ENCODE measurements around the gene PPP1R8. TPM values are rescaled to one million over a fixed set of nuclear protein-coding genes. Genes with fewer than 3 reads are reported as not detected.

PPP1R8 gene
- total RNA-seq, 1 experiment from 2014 or later = 41.2 TPM

- in situ Hi-C loops (cut with HindIII; ENCODE audit: low pct_unique_long_range_greater_than_20kb, low sequenced_read_pairs) = no loop called here
- no peak for DNase-seq (ENCODE audit: low read depth, low spot score)
These were observed 53.0 kb downstream of the PPP1R8 start for GRCh38 chr1:27883536-27883935.

- DNase-seq (ENCODE audit: low read depth, low spot score) = no peak
- in situ Hi-C loops (cut with HindIII; ENCODE audit: low pct_unique_long_range_greater_than_20kb, low sequenced_read_pairs) = no loop called here
These were observed 53.7 kb downstream of the PPP1R8 start for GRCh38 chr1:27884006-27884954.

- in situ Hi-C loops (cut with HindIII; ENCODE audit: low pct_unique_long_range_greater_than_20kb, low sequenced_read_pairs) = no loop called here
- DNase-seq (ENCODE audit: low read depth, low spot score) = no peak
These were observed 54.5 kb downstream of the PPP1R8 start for GRCh38 chr1:27885114-27885528.

- DNase-seq (ENCODE audit: low read depth, low spot score) = no peak
- in situ Hi-C loops (cut with HindIII; ENCODE audit: low pct_unique_long_range_greater_than_20kb, low sequenced_read_pairs) = no loop called here
These were observed 55.2 kb downstream of the PPP1R8 start for GRCh38 chr1:27885621-27886352.

GRCh38 chr1:27886353-27886679 is 55.7 kb downstream of the PPP1R8 start:
- in situ Hi-C loops (cut with HindIII; ENCODE audit: low pct_unique_long_range_greater_than_20kb, low sequenced_read_pairs) = no loop called here

GRCh38 chr1:27886744-27887143 is 56.2 kb downstream of the PPP1R8 start:
- no peak for DNase-seq (ENCODE audit: low read depth, low spot score)
- in situ Hi-C loops (cut with HindIII; ENCODE audit: low pct_unique_long_range_greater_than_20kb, low sequenced_read_pairs) = no loop called here

More at GRCh38 chr1:27886353-27886679, 55.7 kb downstream of the PPP1R8 start:
- no peak for DNase-seq (ENCODE audit: low read depth, low spot score)

GRCh38 chr1:27887215-27888021 is 56.8 kb downstream of the PPP1R8 start:
- in situ Hi-C loops (cut with HindIII; ENCODE audit: low pct_unique_long_range_greater_than_20kb, low sequenced_read_pairs) = no loop called here
- no peak for DNase-seq (ENCODE audit: low read depth, low spot score)

GRCh38 chr1:27889506-27889905 is 58.9 kb downstream of the PPP1R8 start:
- in situ Hi-C loops (cut with HindIII; ENCODE audit: low pct_unique_long_range_greater_than_20kb, low sequenced_read_pairs) = no loop called here
- no peak for DNase-seq (ENCODE audit: low read depth, low spot score)

GRCh38 chr1:27891196-27891889 is 60.8 kb downstream of the PPP1R8 start:
- in situ Hi-C loops (cut with HindIII; ENCODE audit: low pct_unique_long_range_greater_than_20kb, low sequenced_read_pairs) = no loop called here

GRCh38 chr1:27894521-27894920 is 63.9 kb downstream of the PPP1R8 start:
- DNase-seq (ENCODE audit: low read depth, low spot score) = no peak
- in situ Hi-C loops (cut with HindIII; ENCODE audit: low pct_unique_long_range_greater_than_20kb, low sequenced_read_pairs) = no loop called here

More at GRCh38 chr1:27891196-27891889, 60.8 kb downstream of the PPP1R8 start:
- DNase-seq (ENCODE audit: low read depth, low spot score) = no peak

Small RNA genes lying within 50 kb of the gene (small RNA-seq; reads per million reads assigned to genes)
- gene RNU6-1245P (0 to 0.05 reads per million in 2 experiments), gene SCARNA1 (29.1 to 439 reads per million in 2 experiments)

Other genes starting within 250 kb of the PPP1R8 start
- 4.4 TPM in 2 replicates for gene AHDC1, start 226.6 kb upstream of the PPP1R8 start, total RNA-seq (2014; rRNA removed; shearing (Covaris generic))
- gene FGR, start 195.6 kb upstream of the PPP1R8 start, total RNA-seq (2014; rRNA removed; shearing (Covaris generic)) = not detected in 2 replicates
- gene IFI6, start 158.6 kb upstream of the PPP1R8 start, total RNA-seq (2014; rRNA removed; shearing (Covaris generic)) = 56.8 and 67.2 TPM in 2 replicates
- gene FAM76A, start 104.8 kb upstream of the PPP1R8 start, total RNA-seq (2014; rRNA removed; shearing (Covaris generic)) = 9.8 and 10.1 TPM in 2 replicates
- gene STX12, start 57.6 kb upstream of the PPP1R8 start, total RNA-seq (2014; rRNA removed; shearing (Covaris generic)) = 29.0 and 30.5 TPM in 2 replicates
- 63.5 and 66.1 TPM in 2 replicates for gene THEMIS2, start 41.8 kb downstream of the PPP1R8 start, total RNA-seq (2014; rRNA removed; shearing (Covaris generic))
- gene RPA2, start 83.8 kb downstream of the PPP1R8 start, total RNA-seq (2014; rRNA removed; shearing (Covaris generic)) = 50.9 and 51.2 TPM in 2 replicates
- 1.0 and 2.0 TPM in 2 replicates for gene SMPDL3B, start 104.2 kb downstream of the PPP1R8 start, total RNA-seq (2014; rRNA removed; shearing (Covaris generic))
- not detected in 2 replicates for gene XKR8, start 129.2 kb downstream of the PPP1R8 start, total RNA-seq (2014; rRNA removed; shearing (Covaris generic))

Data from SK-MEL-5 (cell line).